GM18867 (cell line): ENCODE results near the gene LMAN1L.
A peak's percentile ranks its signal among the peaks of the same experiment; 100 is the strongest.

Source experiments
- ATAC-seq: cut with Tn5 transposase; IDR thresholded peaks from one replicate; pipeline ENCODE4 v1.9.1; 2021; ENCODE audit warnings: mild to moderate bottlenecking, moderate library complexity; ENCODE audit not compliant: unreplicated experiment

The LMAN1L gene

DNA sequence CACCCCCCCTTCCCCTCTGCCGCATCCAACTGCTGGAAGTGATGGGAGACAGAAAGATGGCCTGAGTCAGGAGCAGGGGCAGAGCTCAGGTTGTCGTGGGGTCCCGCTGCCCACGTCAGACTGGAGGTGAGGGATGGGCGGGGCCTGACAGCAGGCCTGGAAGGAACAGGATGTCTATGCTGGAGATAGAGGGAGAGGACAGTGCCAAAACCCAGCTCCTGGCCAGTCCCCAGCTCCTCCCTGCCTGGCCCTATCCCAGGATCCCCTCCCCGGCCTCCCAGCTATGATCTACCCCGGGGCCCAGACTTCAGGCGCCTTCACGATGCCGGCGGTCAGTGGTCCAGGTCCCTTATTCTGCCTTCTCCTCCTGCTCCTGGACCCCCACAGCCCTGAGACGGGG lies at the start of gene LMAN1L:
LMAN1L (plus strand) TSS at position 303 of the 400 bp plus-strand sequence; CDS start at position 323, 20 bp downstream.
- no peak for ATAC-seq

DNA sequence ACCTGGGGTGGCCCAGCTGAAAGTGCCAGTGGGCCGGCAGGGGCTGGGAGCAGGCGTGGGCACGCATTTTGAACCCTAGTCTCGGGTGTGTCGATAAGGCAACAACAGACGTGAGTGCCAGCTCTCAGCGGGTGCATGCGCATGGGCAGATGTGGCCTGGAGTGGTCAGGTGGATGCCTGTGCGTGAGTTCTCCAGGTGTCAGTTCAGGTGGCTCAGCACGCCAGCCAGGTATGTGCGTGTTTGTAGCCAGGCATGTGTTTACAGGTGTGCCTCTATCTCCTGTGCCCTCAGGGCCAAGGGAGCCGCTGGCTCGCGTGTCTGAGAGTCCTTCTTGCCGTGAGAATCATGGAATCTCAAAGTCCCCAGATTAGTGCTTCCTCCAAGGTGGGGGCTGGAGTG lies 49.2 kb upstream of the LMAN1L start:
- no peak for ATAC-seq

DNA sequence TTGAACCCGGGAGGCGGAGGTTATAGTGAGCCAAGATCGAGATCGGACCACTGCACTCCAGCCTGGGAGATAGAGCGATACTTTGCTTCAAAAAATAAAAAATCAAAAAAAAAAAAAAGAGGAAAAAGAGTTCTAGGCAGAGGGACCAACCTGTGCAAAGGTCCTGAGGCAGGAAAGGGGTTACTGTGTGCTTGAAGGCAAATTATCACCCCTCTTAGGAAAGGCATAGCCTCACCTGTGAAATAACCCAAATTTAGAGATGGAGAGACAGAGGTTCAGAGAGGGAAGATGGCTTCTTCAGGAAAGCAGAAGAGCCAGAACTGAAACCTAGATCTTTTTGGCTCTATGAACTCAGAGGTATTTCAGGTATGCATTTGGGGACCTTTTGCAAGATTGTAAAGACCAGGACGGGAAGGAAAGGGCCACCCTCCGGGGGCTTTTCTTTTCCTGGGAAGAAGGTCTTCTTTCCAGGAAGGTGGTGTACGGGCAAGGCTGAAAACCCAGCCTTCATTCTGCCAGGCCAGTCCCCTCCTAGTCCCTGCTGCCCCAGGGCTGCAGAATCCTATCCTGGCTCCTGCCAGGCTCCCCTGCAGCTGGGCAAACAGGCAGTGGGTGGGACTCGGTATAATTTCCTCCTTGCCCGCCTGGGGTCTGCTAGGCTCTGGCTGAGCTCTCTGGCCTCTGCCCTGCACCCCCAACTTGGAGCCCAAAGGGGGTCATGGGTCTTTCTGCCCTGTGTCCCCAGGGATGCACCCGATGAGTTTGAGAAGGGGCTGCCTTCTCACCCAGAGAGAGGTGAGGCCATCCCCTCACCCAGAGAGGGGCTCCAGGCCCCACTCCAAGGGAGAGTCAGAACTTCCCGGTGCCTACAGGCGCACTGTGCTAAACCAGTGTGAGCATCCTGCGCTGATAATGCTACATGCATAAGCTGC lies 45.2 kb upstream of the LMAN1L start:
- no peak for ATAC-seq

DNA sequence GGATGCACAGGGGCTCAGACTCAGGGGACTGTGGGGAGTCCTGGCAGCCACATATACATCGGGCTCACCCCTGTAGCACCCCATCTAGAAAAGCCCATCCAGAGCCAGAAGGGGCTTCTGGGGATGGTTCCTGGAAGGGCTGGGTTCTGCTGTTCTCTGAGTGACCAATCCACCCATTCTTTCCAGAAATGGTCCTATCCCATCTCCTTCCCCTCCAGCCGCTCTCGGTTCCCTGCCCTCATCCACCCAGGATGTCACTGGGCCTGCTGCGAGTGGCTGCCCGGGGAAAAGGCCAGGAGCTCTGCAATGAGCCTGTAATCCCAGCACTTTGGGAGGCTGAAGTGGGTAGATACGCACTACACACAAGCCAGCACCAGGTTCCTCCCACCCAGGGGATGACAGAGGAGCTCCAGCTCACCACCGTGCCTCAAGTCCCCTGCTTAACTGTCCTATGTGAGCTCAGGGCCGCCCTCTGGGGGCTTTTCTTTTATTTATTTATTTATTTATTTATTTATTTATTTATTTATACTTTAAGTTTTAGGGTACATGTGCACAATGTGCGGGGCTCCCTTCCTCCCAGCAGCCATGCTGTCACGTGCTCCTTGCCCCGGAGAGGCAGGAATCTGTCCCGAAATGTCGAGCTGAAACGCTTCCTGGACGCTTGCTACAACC lies 44.4 kb upstream of the LMAN1L start:
- no peak for ATAC-seq

DNA sequence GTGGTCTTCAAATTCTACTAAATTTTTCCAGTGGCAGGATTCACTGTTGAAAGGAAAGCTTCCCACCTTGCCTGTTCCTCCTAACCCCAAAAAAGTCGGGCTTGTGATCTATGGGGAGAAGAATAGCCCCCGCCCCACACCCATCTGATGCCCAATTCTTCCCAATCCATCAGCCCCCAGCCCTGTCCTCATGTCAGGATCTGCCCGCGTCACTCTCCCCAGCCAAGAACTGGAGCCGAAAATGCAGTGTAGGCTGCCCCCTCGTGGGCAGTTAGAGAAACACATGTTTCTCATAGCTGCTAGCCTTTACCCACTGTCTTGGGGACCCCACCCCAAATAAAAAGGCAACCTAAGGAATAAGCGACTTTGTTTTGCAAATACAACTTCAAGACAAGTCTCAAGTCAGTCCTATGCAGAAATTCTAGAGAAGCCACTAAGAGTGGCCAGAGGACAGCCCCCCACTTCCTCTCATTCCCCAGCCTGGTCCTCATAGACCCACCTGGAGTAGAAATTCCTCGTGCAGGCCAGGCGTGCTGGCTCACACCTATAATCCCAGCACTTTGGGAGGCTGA lies 43.8 kb upstream of the LMAN1L start:
- no peak for ATAC-seq

DNA sequence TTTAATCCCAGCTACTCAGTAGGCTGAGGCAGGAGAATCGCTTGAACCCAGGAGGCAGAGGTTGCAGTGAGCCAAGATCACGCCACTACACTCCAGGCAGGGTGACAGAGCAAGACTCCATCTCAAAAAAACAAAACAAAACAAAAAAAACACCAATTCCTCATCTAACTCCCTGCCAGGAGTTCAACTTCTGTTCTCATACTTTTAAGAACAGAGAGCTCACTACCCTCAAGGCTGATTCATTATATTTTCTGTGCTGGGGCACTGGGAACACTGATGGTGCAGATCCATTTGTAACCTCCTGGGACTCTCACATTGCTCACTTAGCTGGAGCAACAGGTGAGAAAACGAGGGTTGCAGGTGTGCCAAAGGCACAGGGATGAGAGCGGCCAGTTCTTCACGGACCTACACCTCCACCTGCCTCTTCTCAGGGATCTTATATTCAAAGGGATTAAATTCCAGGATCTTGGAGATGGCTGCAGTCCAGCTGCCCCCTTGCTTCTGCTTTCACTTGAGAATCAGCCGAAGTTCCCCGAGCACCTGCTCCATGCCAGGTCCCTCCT lies 43.1 kb upstream of the LMAN1L start:
- no peak for ATAC-seq

DNA sequence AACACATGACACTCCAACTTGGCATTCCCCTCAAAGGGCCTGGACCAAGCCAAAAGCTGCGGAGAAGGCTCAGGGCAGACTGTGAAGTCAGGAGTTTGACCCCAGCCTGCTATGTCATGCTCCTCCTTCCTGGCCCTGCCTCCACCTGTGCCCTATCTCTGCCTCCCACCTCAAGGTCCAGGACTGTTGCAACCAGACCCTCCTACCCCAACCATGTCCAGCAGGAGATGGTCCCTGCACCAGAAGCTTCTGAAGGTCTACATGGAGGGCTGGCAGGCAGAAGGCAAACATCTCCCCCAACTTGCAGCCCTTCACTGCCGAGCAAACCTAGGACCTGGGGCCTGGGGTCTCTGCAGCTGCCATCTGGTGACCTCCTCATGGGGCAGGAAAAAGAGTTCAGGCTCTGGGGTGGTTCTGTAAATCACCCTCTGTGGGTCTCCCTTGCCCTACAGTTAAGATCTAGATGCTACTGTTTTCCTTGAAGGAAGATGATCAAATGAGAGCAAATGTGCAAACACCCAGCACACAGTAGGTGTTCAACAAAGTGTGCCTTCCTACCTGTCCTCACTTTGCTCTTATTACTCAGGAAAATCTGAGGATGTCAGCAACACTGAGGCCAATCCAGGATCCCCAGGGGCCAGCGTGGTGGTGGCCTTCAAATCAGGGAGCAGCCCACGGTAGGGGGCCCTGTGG lies 42.3 kb upstream of the LMAN1L start:
- ATAC-seq, result no peak

DNA sequence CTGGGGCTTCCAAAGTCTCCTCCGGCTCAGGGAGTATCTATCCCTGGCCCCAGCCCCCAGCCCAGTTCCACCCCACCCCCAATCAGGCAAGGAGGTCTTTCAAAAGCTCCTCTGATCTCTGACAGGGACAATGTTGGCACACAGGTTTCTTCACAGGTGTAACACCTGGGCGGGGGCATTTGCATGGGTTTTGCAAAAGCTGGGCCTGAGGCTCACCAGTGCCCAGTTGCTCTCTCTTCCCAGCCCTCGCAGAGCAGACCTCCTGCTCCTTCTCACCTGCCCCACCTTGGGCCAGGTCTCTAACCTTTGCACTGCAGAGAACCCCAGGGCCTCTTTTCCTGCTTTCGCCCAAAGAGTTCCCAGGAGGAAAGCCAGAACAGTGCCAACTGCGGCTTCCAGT lies 39.3 kb upstream of the LMAN1L start:
- ATAC-seq, result no peak

DNA sequence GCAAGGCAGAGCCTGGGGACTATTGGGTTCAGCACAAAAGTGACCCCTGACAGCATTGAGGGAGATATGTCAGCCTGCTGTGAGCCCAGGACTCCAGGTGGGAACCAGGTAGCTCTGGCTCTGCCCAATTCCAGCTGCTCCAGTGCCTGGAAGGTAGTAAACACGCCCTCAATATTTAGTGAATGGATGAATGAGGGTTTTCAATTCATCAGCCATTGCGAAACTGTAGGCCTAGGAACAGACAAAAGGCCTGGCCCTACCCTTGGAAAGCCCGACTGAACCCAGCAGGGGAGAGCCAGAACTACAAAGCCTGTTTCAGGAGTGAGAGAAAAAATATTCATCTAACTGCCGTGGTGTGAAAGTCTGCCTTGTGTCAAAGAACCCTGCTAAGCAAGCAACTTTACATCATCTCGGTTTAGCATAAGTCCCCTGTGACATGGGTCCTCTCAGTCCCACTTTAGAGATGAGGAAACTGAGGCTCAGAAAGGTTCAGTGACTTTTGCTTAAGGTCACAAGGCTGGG lies 38.8 kb upstream of the LMAN1L start:
- ATAC-seq, result no peak

DNA sequence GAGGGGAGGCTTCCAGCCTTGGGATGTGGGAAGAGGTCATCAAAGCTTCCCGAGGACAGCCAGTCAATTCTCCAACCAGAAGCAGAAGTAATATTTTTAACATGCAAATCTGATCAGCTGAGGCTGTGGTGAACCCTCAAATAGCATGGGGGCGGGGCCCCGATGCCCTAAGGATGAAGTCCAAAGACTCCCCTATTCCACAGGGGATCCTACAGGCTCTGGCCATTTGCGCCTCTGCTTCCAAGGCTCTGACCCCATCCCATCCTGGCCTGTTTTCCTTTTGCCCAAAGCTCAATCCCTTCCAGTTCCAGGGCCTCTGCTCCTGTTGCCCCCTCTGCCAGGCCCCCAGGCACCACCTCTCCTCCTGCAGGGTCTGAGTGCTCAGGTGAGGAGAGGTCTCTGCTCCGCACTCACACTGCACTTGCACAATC lies 37.5 kb upstream of the LMAN1L start:
- ATAC-seq, result no peak

DNA sequence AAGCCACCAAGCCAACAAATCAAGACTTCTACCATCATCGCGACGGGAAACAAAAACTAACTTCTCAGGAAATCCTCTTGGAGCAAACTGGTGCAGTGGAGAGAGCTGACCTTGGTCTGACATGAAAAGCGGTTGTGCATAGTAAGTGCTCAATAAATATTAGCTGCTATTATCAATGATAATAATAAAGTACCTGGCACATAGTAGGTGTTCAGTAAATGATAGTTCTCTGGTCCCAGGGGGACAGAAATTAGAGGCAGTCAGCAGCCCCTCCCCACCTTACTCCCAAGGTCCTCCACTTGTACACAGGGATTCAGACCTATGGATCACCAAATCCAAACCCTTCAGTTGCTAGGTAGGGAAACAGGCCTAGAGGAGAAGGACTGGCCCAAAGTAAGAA lies 36.7 kb upstream of the LMAN1L start:
- no peak for ATAC-seq

DNA sequence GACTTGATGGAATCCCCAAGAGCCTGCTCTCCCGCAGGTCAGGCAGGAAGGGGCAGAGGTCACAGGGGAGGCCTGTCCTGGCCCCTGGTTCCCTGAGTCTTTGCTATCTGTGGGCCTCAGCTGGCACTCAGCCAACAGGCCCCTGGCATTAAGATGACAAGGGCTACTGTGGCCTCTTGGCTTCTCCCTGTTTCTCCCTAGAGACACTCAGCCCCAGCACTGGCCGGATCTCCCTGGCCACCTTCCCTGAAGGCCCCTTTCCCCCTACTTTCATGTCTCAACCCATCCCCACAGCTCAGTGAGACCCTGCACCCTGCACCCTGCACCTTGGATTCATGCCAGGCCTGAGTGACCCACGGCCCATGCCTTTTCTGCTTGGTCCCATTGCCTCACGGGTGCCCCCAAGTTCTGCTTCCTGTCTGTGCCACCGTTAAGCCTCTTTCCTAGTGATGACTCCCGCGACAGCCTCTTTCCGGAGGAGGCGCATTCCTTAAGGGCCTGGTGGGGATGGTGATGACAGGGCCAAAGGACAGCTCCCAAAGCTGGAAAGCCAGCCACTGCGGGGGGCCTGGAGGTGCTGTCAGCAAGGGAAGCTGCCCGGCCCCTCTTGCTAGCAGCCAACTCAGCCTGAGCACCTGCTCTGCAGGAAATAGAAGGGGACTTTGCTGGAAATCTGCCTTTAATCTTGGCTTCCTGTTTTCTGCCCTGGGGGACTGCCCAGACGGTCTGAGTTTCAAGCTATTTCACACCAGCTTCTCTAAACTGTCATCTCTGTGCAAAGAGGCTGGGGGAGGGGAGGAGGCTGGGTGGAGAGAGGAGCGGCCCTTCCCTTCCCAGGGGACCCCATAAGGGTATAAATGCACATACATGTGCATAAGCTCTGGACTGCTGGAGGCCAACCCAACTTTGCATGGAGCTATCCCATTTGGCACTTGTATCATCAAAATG lies 35.5 kb upstream of the LMAN1L start:
- ATAC-seq, result peak; percentile 32

DNA sequence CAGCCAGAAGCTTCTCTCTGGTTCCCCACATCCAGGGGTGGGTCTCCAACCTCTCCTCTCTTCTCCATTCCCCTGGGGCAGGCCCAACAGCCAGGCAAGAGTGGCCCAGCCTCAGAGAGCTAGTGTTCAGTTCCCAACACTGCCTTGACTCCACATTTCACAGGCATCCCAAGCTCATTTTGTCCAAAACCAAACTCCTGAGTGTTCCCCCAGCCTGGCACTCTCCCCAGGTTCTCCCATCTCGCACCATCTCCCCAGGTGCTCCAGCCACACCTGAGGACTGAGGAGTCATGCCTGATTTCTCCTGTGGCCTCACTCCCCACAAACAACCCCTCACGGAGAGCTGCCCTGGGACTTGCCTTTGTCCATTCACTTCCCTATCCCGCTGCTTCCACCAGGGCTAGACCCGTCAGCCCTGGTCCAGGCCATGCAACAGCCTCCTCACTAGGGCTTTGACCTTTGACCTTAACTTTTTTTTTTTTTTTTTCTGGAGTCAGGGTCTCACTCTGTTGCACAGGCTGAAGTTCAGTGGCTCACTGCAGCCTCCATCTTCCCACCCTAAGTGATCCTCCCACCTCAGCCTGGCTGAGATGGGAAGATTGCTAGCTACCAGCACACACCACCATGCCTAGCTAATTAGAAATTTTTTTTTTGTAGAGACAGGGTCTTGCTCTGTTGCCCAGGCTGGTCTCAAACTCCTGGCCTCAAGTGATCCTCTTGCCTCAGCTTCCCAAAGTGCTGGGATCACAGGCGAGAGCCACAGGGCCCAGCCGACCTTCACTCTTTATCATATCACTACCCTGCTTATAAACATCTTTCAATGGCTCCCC lies 34.7 kb upstream of the LMAN1L start:
- ATAC-seq, result no peak

DNA sequence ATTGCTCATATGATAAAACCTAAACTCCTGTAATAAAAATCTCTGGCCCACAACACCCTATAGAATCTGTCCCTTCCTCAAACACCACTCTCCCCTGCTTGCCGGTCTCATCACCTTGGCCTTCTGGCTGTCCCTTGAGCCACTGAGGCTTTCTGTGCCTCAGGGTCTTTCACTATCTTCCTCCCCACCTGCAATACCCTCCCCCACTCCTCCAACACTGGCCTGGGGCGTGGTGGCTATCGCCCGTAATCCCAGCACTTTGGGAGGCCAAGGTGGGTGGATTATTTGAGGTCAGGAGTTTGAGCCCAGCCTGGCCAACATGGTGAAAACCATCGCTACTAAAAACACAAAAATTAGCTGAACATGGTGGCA lies 34.0 kb upstream of the LMAN1L start:
- ATAC-seq, result no peak

DNA sequence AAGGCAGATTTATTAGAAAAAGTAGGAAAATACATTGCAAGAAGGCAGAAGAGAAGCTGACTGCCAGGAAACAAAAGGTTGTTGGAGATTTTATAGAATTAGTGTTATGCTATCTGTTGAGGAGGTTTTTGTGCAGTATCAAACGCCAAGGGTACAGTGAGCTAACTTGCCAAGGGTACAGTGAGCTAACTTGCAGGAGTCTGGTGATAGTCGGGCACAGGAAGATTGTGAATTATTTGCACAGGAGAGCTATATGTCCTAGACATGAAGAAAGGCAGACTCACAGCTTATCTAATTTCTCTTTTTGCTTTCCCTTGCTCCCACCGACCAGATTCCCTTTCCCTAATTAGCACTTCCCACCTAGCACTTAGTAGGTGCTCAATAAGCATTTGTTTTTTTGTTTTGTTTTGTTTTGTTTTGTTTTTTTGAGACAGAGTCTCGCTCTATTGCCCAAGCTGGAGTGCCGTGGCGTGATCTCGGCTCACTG lies 33.4 kb upstream of the LMAN1L start:
- ATAC-seq, result no peak

DNA sequence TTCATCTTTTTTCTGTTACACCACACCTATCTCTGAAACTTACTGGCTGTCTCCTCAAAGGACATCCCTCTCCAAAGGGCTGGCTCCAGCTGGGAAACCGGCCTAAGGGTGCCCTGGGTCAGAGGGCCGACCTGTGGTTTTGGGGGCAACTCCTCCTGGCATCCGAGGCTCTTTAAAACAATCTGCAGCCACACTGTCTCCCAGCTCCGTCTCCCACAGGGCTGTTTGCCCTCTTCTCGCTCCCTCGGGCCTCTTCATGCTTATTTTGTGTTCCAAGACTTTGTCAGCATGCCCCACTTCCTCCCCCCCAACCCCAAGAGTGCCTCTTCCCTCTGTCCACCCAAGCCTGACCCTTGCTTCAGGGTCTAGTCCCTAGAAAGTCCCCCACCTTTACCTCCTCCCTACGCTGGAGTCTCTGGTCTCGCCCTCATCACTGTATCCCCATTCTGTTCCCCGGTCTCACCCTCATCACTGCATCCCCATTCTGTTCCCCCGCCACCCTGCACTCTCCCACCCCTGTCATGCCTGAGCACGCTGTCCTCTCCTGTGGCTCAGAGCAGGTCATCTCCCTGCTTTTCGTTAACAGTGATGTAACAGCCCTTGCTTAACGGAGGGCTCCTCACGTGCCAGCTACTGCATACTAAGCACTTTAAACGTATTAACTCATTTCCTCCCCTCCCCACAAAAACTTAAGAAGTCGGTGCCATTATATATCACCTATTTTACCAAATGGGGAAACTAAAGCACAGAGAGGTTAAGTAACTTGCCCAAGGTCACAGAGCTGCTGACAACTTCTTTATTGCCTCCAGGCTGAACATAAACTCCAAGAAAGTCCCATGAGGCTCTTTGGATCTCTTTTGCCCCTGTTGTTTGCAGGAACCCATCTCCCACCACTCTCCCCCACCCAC lies 31.9 kb upstream of the LMAN1L start:
- ATAC-seq, result no peak

DNA sequence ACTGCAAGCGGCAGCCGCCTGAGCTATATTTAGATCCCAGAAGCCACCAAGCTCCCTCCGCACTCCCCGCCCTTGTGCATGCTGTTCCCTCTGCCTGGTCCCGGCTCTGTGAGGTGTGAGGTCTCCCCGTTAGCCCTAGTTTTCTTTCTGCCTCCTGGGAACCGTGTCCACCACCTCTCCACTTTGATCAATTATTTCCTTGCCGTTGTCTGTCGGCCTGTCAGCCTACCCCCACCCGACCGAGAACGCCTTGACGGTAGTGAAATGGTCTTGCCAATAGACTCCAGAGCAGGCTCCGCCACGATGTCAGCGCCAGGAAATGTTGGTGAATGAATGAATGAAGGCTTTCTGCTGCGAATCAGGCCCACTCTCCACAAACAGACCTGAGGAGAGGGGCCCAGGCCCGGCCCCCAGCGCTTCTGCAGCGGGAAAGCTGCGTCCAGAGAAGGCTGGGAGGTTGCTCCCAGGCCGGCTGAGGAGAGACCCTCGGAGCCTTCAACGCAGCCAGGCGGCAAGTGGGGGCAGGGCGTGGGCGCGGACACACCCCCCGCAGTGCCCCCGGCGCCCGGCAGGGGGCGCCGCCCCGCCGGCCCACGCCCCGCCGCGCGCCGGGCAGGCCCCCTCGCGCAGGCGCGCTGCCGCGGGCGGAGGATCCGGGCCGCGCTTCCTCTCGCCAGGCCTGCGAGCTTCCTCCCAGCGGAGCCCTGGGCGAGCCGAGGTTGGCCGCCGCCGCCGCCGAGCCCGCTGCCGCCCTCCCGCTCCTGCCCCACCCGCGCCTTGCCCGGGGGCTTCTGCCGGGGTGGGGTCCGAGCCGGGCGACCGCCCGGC lies 31.0 kb upstream of the LMAN1L start, which contains the start of gene CSK:
CSK (plus strand) TSS at position 650 of the 828 bp plus-strand sequence. CDS start 16,218 bp downstream, outside the sequence.
- ATAC-seq, result peak; percentile 48
